Stimulated activated CD4-positive, alpha-beta T cell treated with anti-CD3 and anti-CD28 coated beads, Interleukin-4, amount 100 ng/mL, for 24 hours (primary cell): ENCODE measurements around the gene SATB1.
"Not testable (repeated sequence)": the region's sequence is repeated elsewhere in the genome, so short reads cannot be mapped to it uniquely, and the experiment has no call there.

Experiments
- DNase-seq: peaks from one replicate; pipeline ENCODE4 v3.0.0-alpha.2; 2020

Gene SATB1

GRCh38 chr3:18349197-18349798, 75.8 kb downstream of the SATB1 start:
- DNase-seq = no peak

GRCh38 chr3:18346097-18346496, 79.0 kb downstream of the SATB1 start:
- no peak for DNase-seq

DNA sequence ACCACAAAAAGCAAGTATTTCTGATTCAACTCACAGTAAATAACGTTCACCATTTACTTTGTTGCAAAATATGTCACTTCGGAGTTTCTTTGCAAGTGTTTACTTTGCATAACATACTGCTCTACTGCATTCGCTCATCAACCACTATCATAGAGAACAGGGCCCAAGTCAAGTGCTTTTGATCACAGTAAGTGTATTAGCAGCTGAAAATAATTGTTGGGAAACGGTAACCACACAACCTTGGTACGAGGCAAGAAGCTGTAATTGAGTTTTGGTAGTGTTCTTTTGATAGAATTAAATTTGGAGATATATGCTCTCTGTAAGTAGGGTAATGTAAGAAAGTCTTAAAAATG, 80.1 kb downstream of the SATB1 start:
- no peak for DNase-seq

- no peak for DNase-seq
Measured at GRCh38 chr3:18344306-18345014, 80.7 kb downstream of the SATB1 start.

- no peak for DNase-seq
Measured at GRCh38 chr3:18343809-18344208, 81.3 kb downstream of the SATB1 start.

DNA sequence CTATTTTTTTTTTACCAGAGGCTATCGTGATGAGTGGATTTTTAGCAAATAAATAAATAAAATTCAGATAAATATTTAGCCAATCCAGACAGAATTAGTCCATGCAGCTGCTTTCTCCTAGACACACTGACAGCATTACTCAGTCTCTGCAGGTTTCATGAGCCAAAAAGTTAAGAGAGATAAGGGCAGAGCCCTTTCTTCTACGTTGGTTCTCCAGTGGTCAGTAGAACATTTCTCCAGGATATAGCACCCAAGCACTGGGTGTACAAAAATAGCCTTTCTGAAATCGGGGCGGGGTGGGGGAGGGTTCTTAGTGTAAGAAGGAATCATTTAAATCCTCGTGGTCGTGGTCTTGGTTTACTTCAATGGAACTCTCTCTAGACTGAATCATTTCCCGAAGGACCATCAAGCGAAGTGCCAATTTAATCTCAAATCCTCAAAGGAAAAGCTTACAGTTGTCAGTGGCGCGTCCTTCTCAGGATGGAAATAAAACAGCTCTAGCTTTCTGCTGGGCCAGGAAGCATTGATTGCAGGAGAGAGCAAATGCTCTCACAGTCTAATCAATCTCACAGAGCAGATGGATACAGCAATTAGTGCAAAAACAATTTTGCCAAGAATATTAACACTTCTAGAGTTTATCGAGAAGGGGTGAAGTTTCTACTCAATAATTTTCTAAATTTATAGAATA, 86.2 kb downstream of the SATB1 start:
- DNase-seq = no peak

DNA sequence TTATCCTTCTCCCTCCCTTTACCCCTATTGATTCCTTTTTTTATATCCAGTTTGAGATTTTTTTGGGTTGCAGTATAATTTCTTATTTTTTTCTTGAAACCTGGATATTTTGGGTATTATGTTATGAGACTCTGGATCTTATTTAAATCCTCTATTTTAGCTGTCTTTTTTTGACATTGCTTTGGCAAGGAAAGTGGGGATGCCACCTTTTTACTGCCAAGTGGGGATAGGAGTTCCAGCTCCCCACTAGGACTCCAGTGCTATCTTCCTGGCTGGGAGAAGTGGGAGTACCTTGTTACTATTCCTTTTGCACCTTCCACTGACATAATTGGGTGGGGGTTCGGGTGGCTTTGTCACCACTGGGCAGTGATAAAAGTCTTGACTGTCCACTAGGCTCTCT, 87.9 kb downstream of the SATB1 start:
- no peak for DNase-seq

DNA sequence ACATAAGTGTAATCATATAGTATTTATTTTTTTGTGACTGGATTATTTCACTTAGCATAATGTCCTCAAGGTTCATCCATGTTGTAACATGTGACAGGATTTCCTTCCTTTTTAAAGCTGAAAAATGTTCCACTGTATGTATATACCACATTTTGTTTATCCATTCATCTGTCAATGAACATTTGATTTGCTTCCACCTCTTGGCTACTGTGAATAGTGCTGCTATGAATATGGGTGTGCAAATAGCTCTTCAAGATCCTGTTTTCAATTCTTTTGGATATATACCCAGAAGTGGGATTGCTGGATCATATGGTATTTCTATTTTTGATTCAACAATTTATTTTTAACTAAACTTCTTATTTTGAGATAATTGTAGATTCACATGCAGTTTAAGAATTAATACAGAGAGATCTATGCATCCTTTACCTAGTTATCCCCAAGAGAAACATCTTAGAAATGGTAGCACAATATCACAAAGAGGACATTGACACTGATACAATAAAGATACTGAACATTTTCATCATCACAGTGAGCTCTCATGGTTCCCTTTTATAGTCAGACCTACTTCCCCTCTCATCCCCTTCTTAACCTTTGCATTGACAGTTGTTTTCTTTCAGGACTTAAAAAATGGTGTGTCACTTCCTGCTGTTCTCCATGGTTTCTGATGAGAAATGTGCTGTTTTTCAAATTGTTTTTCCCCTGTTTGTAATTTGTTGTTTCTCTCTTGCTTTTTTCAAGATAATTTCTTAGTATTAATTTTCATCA, 90.1 kb downstream of the SATB1 start:
- DNase-seq = no peak

DNA sequence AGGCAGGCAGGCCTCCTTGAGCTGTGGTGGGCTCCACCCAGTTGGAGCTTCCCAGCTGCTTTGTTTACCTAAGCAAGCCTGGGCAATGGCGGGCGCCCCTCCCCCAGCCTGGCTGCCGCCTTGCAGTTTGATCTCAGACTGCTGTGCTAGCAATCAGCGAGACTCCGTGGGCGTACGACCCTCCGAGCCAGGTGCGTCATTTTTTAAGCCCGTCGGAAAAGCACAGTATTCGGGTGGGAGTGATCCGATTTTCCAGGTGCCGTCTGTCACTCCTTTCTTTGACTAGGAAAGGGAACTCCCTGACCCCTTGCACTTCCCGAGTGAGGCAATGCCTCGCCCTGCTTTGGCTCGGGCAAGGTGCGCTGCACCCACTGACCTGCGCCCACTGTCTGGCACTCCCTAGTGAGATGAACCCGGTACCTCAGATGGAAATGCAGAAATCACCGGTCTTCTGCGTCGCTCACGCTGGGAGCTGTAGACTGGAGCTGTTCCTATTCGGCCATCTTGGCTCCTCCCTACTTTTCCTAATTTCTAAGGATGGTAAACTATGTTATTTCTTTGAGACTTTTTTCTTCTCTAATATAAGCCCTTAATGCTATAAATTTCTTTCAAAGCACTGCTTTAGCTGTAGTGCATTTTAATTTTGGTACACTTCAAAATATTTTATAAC, 94.2 kb downstream of the SATB1 start:
- DNase-seq = not testable (repeated sequence)

GRCh38 chr3:18308096-18308650, 117.0 kb downstream of the SATB1 start:
- DNase-seq = no peak

- DNase-seq = no peak
Measured at GRCh38 chr3:18307529-18307928, 117.6 kb downstream of the SATB1 start.

- DNase-seq = no peak
Measured at GRCh38 chr3:18302517-18302916, 122.6 kb downstream of the SATB1 start.

DNA sequence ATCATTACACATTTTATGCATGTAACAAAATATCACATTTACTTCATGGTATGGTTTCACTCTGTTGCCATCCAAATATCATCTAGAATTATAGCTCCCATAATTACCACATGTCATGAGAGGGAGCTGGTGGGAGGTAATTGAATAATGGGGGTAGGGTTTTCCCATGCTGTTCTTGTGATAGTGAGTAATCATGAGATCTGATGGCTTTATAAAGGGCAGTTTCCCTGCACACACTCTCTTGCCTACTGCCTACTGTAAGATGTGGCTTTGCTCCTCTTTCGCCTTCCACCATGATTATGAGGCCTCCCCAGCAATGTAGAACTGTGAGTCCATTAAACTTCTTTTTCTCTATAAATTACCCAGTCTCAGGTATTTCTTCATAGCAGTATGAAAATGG, 123.4 kb downstream of the SATB1 start:
- no peak for DNase-seq

- DNase-seq = no peak
Measured at GRCh38 chr3:18300916-18301315, 124.2 kb downstream of the SATB1 start.

GRCh38 chr3:18297126-18297525, 128.0 kb downstream of the SATB1 start:
- DNase-seq = no peak
